Left lobe of liver (tissue), 2 donors: ENCODE results near the gene DENND1A. TPM values are rescaled to one million over a fixed set of nuclear protein-coding genes. Genes with fewer than 3 reads are reported as not detected.
A peak's percentile ranks its signal among the peaks of the same experiment; 100 is the strongest.
"Not testable (repeated sequence)": the region's sequence is repeated elsewhere in the genome, so short reads cannot be mapped to it uniquely, and the experiment has no call there.

ENCODE experiments used
- ATAC-seq: fragments of 200-7000 bp; cut with Tn5 transposase; one replicate; pipeline ENCODE4 v1.9.1; 2020; ENCODE audit warnings: mild to moderate bottlenecking, moderate library complexity
- DNase-seq: peaks from one replicate; pipeline ENCODE4 v3.0.0-alpha.2; 2020; ENCODE audit warnings: low spot score
- total RNA-seq: library from RNA; stranded (reverse); gene quantifications from one replicate; pipeline ENCODE4 v1.2.1, GENCODE V29; 2021
- donor health status: DM: no; HTN: no; CAD: no; lungs with moderate emphysema.
- donor health status: DM: no; HTN: yes; CAD: no.

The DENND1A gene
- total RNA-seq, 1 donor from 2014 or later: 15.5 TPM

GRCh38 chr9:123447934-123448646 lies 481.8 kb downstream of the DENND1A start:
- DNase-seq: peak; percentile 12
- ATAC-seq: no peak

- ATAC-seq (no peak), DNase-seq (no peak)
Measured at GRCh38 chr9:123445981-123446610, 483.8 kb downstream of the DENND1A start.

GRCh38 chr9:123445116-123445515 lies 484.8 kb downstream of the DENND1A start:
- ATAC-seq (no peak), DNase-seq (no peak)

- ATAC-seq (no peak), DNase-seq (no peak)
Measured at GRCh38 chr9:123441769-123442168, 488.2 kb downstream of the DENND1A start.

GRCh38 chr9:123440256-123440655 lies 489.7 kb downstream of the DENND1A start:
- DNase-seq: no peak
- no peak for ATAC-seq

- DNase-seq: no peak
- ATAC-seq: no peak
Measured at GRCh38 chr9:123438821-123439220, 491.1 kb downstream of the DENND1A start.

- DNase-seq: no peak
- no peak for ATAC-seq
Measured at GRCh38 chr9:123438321-123438720, 491.6 kb downstream of the DENND1A start.

- ATAC-seq: no peak
- DNase-seq: no peak
Measured at GRCh38 chr9:123437201-123437600, 492.7 kb downstream of the DENND1A start.

- ATAC-seq: peak; percentile 23
Measured at GRCh38 chr9:123435471-123435870, 494.5 kb downstream of the DENND1A start.

GRCh38 chr9:123434619-123435240 lies 495.2 kb downstream of the DENND1A start:
- no peak for ATAC-seq
- no peak for DNase-seq

More at GRCh38 chr9:123435471-123435870, 494.5 kb downstream of the DENND1A start:
- DNase-seq: no peak

- DNase-seq: no peak
- ATAC-seq: no peak
Measured at GRCh38 chr9:123432331-123433236, 497.3 kb downstream of the DENND1A start.

- DNase-seq (no peak), ATAC-seq (no peak)
Measured at GRCh38 chr9:123431581-123431980, 498.3 kb downstream of the DENND1A start.

GRCh38 chr9:123428450-123428849 lies 501.5 kb downstream of the DENND1A start:
- not testable (repeated sequence) for ATAC-seq, DNase-seq

- DNase-seq: peak; percentile 8
- ATAC-seq: peak; percentile 28
Measured at GRCh38 chr9:123426406-123426805, 503.5 kb downstream of the DENND1A start.

- DNase-seq (peak; percentile 16), ATAC-seq (no peak)
Measured at GRCh38 chr9:123425836-123426365, 504.0 kb downstream of the DENND1A start.

GRCh38 chr9:123425261-123425821 lies 504.6 kb downstream of the DENND1A start:
- ATAC-seq (no peak), DNase-seq (no peak)

- no peak for ATAC-seq
Measured at GRCh38 chr9:123424552-123425225, 505.2 kb downstream of the DENND1A start.

GRCh38 chr9:123424131-123424530 lies 505.8 kb downstream of the DENND1A start:
- ATAC-seq: no peak

More at GRCh38 chr9:123424552-123425225, 505.2 kb downstream of the DENND1A start:
- no peak for DNase-seq

GRCh38 chr9:123423311-123423640 lies 506.6 kb downstream of the DENND1A start:
- DNase-seq (no peak), ATAC-seq (no peak)

More at GRCh38 chr9:123424131-123424530, 505.8 kb downstream of the DENND1A start:
- no peak for DNase-seq
